PC-9 (cell line): ENCODE results near the gene NR0B1. TPM values are rescaled to one million over a fixed set of nuclear protein-coding genes. Genes with fewer than 3 reads are reported as not detected.

ENCODE experiments used
- BruUV-seq: library from RNA; stranded (reverse); fragments of 400-500 nt; replicated peaks from 2 replicates; lab custom pipeline; 2021; lab: Mats Ljungman, UMichigan
- CTCF ChIA-PET: fragments of 300-600 bp; sonication (Branson Sonifier 250); formaldehyde crosslinking; loops from one replicate; lab custom pipeline; 2022; ENCODE audit warnings: antibody characterized with exemption; lab: Charles Lee
- POLR2A ChIA-PET: fragments of 300-600 bp; sonication (Branson Sonifier 250); formaldehyde crosslinking; loops from one replicate; lab custom pipeline; 2022; ENCODE audit warnings: antibody characterized with exemption; ENCODE audit not compliant: unreplicated experiment; lab: Charles Lee
- DNase-seq, 2 experiments: peaks; one replicate each; pipeline versions ENCODE4 v3.0.0 to v3.0.0-alpha.2; 2015 to 2022; ENCODE audit warnings: mixed read lengths in 1 of 2
- H2AFZ ChIP-seq: fragments of 200-600 bp; sonication (generic); 2 replicates; pipeline ENCODE4 v1.8.1; 2017; ENCODE audit warnings: antibody characterized with exemption
- H3F3A ChIP-seq: fragments of 200-600 bp; sonication (generic); 2 replicates; pipeline ENCODE4 v1.8.1; 2017; ENCODE audit warnings: antibody characterized with exemption, mild to moderate bottlenecking, low read depth; ENCODE audit not compliant: insufficient read depth
- H3K27ac ChIP-seq: fragments of 200-600 bp; sonication (generic); 2 replicates; pipeline ENCODE4 v1.6.1; 2016; ENCODE audit warnings: mixed run types
- H3K27me3 ChIP-seq: fragments of 200-600 bp; sonication (generic); 2 replicates; pipeline ENCODE4 v1.6.1; 2016; ENCODE audit warnings: low read depth, mixed run types; ENCODE audit not compliant: insufficient read depth
- H3K36me3 ChIP-seq: fragments of 200-600 bp; sonication (generic); 2 replicates; pipeline ENCODE4 v1.6.1; 2016; ENCODE audit warnings: low read depth, mixed run types
- H3K4me1 ChIP-seq: fragments of 200-600 bp; sonication (generic); replicated peaks from 2 replicates; pipeline ENCODE4 v1.6.1; 2016; ENCODE audit warnings: mixed run types; ENCODE audit not compliant: insufficient read depth
- H3K4me2 ChIP-seq: fragments of 200-600 bp; sonication (generic); 2 replicates; pipeline ENCODE4 v1.6.1; 2017; ENCODE audit warnings: mixed run types
- H3K4me3 ChIP-seq: fragments of 200-600 bp; sonication (generic); 2 replicates; pipeline ENCODE4 v1.6.1; 2016; ENCODE audit warnings: mixed run types
- H3K79me2 ChIP-seq: fragments of 200-600 bp; sonication (generic); 2 replicates; pipeline ENCODE4 v1.6.1; 2017; ENCODE audit warnings: low read depth, mixed run types
- H3K9me2 ChIP-seq: fragments of 200-600 bp; sonication (generic); 2 replicates; pipeline ENCODE4 v1.8.1; 2017; ENCODE audit warnings: mild to moderate bottlenecking; ENCODE audit not compliant: insufficient read depth
- H3K9me3 ChIP-seq: fragments of 200-600 bp; sonication (generic); 2 replicates; pipeline ENCODE4 v1.8.1; 2016; ENCODE audit warnings: low read depth; ENCODE audit not compliant: insufficient read depth
- H4K20me1 ChIP-seq: fragments of 200-600 bp; sonication (generic); 2 replicates; pipeline ENCODE4 v1.8.1; 2017; ENCODE audit not compliant: insufficient read depth
- EZH2 ChIP-seq: fragments of 200-600 bp; sonication (generic); IDR thresholded peaks from 2 replicates; pipeline ENCODE4 v1.8.0; 2017; ENCODE audit warnings: antibody characterized with exemption, low read depth
- intact Hi-C: fragments of 100-400 bp; cut with micrococcal nuclease; formaldehyde crosslinking; loops from one replicate; pipeline ENCODE4 v1.10.0; 2022; ENCODE audit not compliant: unreplicated experiment
- total RNA-seq: library from RNA; stranded (reverse); gene quantifications from 2 replicates; pipeline ENCODE4 v1.2.3, GENCODE V29; 2021
- TF ChIP-seq, protein P1 (sequence below): fragments of 200-600 bp; sonication (generic); conservative IDR thresholded peaks from 2 replicates; pipeline ENCODE4 v1.6.1; 2017; ENCODE audit warnings: mixed run types, antibody characterized with exemption, mild to moderate bottlenecking, moderate library complexity

NR0B1 gene
- total RNA-seq, 1 experiment from 2014 or later: 66.6 TPM

DNA sequence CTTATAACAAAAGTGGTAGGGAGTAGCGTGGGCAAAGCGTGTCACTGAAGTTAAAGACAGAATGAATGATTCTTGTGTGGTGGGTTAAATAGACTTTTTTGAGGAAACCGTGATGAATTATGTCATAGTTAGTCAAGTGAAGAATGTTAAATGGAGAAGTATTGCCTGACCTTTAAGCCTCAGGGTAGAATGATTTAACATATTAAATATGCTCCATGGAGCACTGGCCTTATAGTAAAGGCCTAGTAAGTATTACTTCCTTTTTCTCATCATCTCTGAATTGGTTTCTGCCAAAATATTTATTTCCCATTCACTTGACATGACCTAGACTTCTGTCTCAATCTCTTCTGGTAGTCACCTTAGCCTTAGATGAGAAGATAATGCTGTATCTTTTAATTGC is 38.6 kb downstream of the NR0B1 start:
- no peaks in the 10 kb centered on the region for H3K9me3 ChIP-seq
- H3K79me2 ChIP-seq: no peaks in the 10 kb centered on the region
- no peak overlapping the region for H3K27ac ChIP-seq
- intact Hi-C loops: no loop called here
- CTCF ChIA-PET: no interaction called here
- H2AFZ ChIP-seq: no peak overlapping the region
- H3K9me2 ChIP-seq: no peaks in the 10 kb centered on the region
- no peak overlapping the region for H3K4me3 ChIP-seq
- no peak for DNase-seq
- no peaks in the 10 kb centered on the region for H3K36me3 ChIP-seq
- H4K20me1 ChIP-seq: no peaks in the 10 kb centered on the region
- TF ChIP-seq, protein P1, sequence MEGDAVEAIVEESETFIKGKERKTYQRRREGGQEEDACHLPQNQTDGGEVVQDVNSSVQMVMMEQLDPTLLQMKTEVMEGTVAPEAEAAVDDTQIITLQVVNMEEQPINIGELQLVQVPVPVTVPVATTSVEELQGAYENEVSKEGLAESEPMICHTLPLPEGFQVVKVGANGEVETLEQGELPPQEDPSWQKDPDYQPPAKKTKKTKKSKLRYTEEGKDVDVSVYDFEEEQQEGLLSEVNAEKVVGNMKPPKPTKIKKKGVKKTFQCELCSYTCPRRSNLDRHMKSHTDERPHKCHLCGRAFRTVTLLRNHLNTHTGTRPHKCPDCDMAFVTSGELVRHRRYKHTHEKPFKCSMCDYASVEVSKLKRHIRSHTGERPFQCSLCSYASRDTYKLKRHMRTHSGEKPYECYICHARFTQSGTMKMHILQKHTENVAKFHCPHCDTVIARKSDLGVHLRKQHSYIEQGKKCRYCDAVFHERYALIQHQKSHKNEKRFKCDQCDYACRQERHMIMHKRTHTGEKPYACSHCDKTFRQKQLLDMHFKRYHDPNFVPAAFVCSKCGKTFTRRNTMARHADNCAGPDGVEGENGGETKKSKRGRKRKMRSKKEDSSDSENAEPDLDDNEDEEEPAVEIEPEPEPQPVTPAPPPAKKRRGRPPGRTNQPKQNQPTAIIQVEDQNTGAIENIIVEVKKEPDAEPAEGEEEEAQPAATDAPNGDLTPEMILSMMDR: no peak
- TF ChIP-seq EZH2: no peak
- no peaks in the 10 kb centered on the region for H3F3A ChIP-seq
- H3K27me3 ChIP-seq: no peaks in the 10 kb centered on the region
- no peaks in the 10 kb centered on the region for H3K4me1 ChIP-seq
- H3K4me2 ChIP-seq: no peak overlapping the region
- POLR2A ChIA-PET: no interaction called here
- BruUV-seq: no TSS peak

DNA sequence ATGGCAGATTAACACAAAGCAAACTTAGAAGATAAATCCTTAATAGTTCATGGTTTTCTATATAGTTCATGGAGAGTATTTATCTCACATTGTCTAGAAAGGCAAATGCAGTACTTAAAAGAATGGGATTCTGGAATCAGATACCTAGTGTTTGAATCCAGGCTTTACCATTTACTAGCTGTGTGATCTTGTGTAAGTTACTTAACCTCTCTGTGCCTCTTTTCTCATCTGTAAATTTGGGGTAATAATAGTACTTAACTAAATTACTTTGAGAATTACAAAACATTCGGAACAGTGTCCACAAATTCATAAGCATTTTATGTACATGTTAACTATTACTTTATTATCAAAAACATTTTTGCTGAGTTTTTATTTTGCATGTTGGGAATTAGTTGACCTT is 46.4 kb downstream of the NR0B1 start:
- H3K9me3 ChIP-seq: no peaks in the 10 kb centered on the region
- no peak for DNase-seq
- no peak overlapping the region for H3K4me2 ChIP-seq
- H3K4me1 ChIP-seq: no peaks in the 10 kb centered on the region
- H2AFZ ChIP-seq: no peak overlapping the region
- ChIA-PET CTCF (no interaction called here), POLR2A (interaction anchor here (0.6 kb wide), 1 partner anchor 42 kb away, joined by 4 read pairs; no protein-coding TSS in a partner anchor)
- H3K27me3 ChIP-seq: no peaks in the 10 kb centered on the region
- no peaks in the 10 kb centered on the region for H3K36me3 ChIP-seq
- no peak overlapping the region for H3K27ac ChIP-seq
- H4K20me1 ChIP-seq: no peaks in the 10 kb centered on the region
- no peaks in the 10 kb centered on the region for H3F3A ChIP-seq
- no TSS peak for BruUV-seq
- TF ChIP-seq, protein P1: no peak
- TF ChIP-seq EZH2: no peak
- H3K9me2 ChIP-seq: no peaks in the 10 kb centered on the region
- no peaks in the 10 kb centered on the region for H3K79me2 ChIP-seq
- H3K4me3 ChIP-seq: no peak overlapping the region
- intact Hi-C loops: no loop called here

DNA sequence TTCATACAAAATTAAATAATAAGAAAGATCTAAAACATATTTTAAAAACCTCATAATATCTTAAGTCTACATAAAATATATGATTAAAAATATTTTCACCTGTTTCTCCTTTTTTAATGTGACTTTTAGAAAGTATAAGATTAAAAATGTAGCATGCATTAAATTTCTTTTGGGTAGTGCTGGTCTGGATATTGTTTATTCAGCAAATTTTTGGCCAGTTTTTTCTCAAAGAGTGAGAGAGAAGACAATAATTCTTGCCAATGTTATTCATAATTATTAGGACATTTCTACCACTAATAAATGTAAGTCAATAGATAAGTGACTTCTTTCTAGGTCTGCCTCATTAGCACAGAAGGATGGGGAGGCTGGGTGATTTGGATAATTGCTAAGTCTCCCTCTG is 48.2 kb downstream of the NR0B1 start:
- ChIA-PET POLR2A (no interaction called here), CTCF (no interaction called here)
- H3K27ac ChIP-seq: no peak overlapping the region
- H3K4me3 ChIP-seq: no peak overlapping the region
- H3K27me3 ChIP-seq: no peaks in the 10 kb centered on the region
- H3K9me2 ChIP-seq: no peaks in the 10 kb centered on the region
- H2AFZ ChIP-seq: no peak overlapping the region
- H4K20me1 ChIP-seq: no peaks in the 10 kb centered on the region
- H3K79me2 ChIP-seq: no peaks in the 10 kb centered on the region
- no peak for DNase-seq
- no peak overlapping the region for H3K4me2 ChIP-seq
- H3K4me1 ChIP-seq: no peaks in the 10 kb centered on the region
- no TSS peak for BruUV-seq
- H3K9me3 ChIP-seq: no peaks in the 10 kb centered on the region
- intact Hi-C loops: no loop called here
- no peaks in the 10 kb centered on the region for H3F3A ChIP-seq
- H3K36me3 ChIP-seq: no peaks in the 10 kb centered on the region
- TF ChIP-seq, protein P1: no peak
- TF ChIP-seq EZH2: no peak
